GM23338 (cell line): ENCODE results near the gene PSMG4. TPM values are rescaled to one million over a fixed set of nuclear protein-coding genes. Genes with fewer than 3 reads are reported as not detected.

Experiments used
- ATAC-seq: fragments of 200-7000 bp; cut with Tn5 transposase; 3 replicates; pipeline ENCODE4 v1.9.1; 2020
- DNase-seq: peaks from one replicate; pipeline ENCODE4 v3.0.0-alpha.2; 2015; ENCODE audit warnings: low spot score
- H2AFZ ChIP-seq: fragments of 200-600 bp; sonication (generic); 2 replicates; pipeline ENCODE4 v1.8.0; 2016; ENCODE audit warnings: antibody characterized with exemption, mild to moderate bottlenecking, moderate library complexity
- H3F3A ChIP-seq: fragments of 200-600 bp; sonication (generic); replicated peaks from 2 replicates; pipeline ENCODE4 v1.8.0; 2017; ENCODE audit warnings: antibody characterized with exemption, mixed run types, low read depth
- H3K27ac ChIP-seq: fragments of 200-600 bp; sonication (generic); 2 replicates; pipeline ENCODE4 v1.6.1; 2016; ENCODE audit warnings: low read depth
- H3K27me3 ChIP-seq: fragments of 200-600 bp; sonication (generic); 2 replicates; pipeline ENCODE4 v1.8.0; 2016; ENCODE audit warnings: mild to moderate bottlenecking, mixed run types, moderate library complexity; ENCODE audit not compliant: insufficient read depth
- H3K36me3 ChIP-seq: fragments of 200-600 bp; sonication (generic); 2 replicates; pipeline ENCODE4 v1.8.0; 2016; ENCODE audit warnings: mild to moderate bottlenecking; ENCODE audit not compliant: insufficient read depth
- H3K4me1 ChIP-seq: fragments of 200-600 bp; sonication (generic); 2 replicates; pipeline ENCODE4 v1.8.0; 2016; ENCODE audit warnings: mild to moderate bottlenecking, moderate library complexity; ENCODE audit not compliant: insufficient read depth
- H3K4me2 ChIP-seq: fragments of 200-600 bp; sonication (generic); 2 replicates; pipeline ENCODE4 v1.7.1; 2017; ENCODE audit warnings: mixed run types
- H3K4me3 ChIP-seq: fragments of 200-600 bp; sonication (generic); 2 replicates; pipeline ENCODE4 v1.6.1; 2016; ENCODE audit warnings: mixed run types
- H3K79me2 ChIP-seq: fragments of 200-600 bp; sonication (generic); replicated peaks from 2 replicates; pipeline ENCODE4 v1.8.0; 2017; ENCODE audit warnings: mild to moderate bottlenecking; ENCODE audit not compliant: insufficient read depth
- H3K9me2 ChIP-seq: fragments of 200-600 bp; sonication (generic); 2 replicates; pipeline ENCODE4 v1.8.0; 2017; ENCODE audit not compliant: insufficient read depth
- H4K20me1 ChIP-seq: fragments of 200-600 bp; sonication (generic); replicated peaks from 2 replicates; pipeline ENCODE4 v1.8.0; 2017; ENCODE audit warnings: mild to moderate bottlenecking; ENCODE audit not compliant: insufficient read depth
- H3K27ac Mint-ChIP-seq: 2 replicates; pipeline ENCODE4 v1.8.0; 2020; ENCODE audit warnings: inconsistent platforms, mild to moderate bottlenecking, moderate library complexity, mixed read lengths
- H3K27me3 Mint-ChIP-seq: 3 replicates; pipeline ENCODE4 v1.8.0; 2022; ENCODE audit warnings: low read depth, mild to moderate bottlenecking, moderate library complexity, mixed read lengths, inconsistent platforms; ENCODE audit not compliant: insufficient read depth, poor library complexity
- H3K36me3 Mint-ChIP-seq: 3 replicates; pipeline ENCODE4 v1.8.0; 2021; ENCODE audit warnings: low read depth, mild to moderate bottlenecking, inconsistent platforms, moderate library complexity, mixed read lengths
- H3K4me1 Mint-ChIP-seq: 3 replicates; pipeline ENCODE4 v1.8.0; 2020; ENCODE audit warnings: mild to moderate bottlenecking, inconsistent platforms, mixed read lengths
- H3K4me3 Mint-ChIP-seq: 3 replicates; pipeline ENCODE4 v1.8.0; 2021; ENCODE audit warnings: moderate library complexity, mild to moderate bottlenecking, inconsistent platforms, mixed read lengths
- H3K9me3 Mint-ChIP-seq: 3 replicates; pipeline ENCODE4 v1.8.0; 2020; ENCODE audit warnings: moderate library complexity, mild to moderate bottlenecking, inconsistent platforms, mixed read lengths
- EZH2 ChIP-seq: fragments of 200-600 bp; sonication (generic); IDR thresholded peaks from one replicate; pipeline ENCODE4 v1.8.0; 2017; ENCODE audit warnings: antibody characterized with exemption, mild to moderate bottlenecking, low read depth; ENCODE audit not compliant: unreplicated experiment
- EZH2phosphoT487 ChIP-seq: fragments of 200-600 bp; sonication (generic); IDR thresholded peaks from one replicate; pipeline ENCODE4 v1.8.1; 2018; ENCODE audit warnings: antibody characterized with exemption; ENCODE audit not compliant: unreplicated experiment
- STAT1 ChIP-seq: IDR thresholded peaks from one replicate; pipeline ENCODE4 v1.6.1; 2016; ENCODE audit warnings: antibody characterized with exemption; ENCODE audit not compliant: unreplicated experiment
- ZNF331 ChIP-seq: fragments of 250-450 bp; sonication (Bioruptor Pico); IDR thresholded peaks from 2 replicates; pipeline ENCODE4 v1.5.0; 2020; ENCODE audit warnings: low read depth, mild to moderate bottlenecking, moderate library complexity
- polyA plus RNA-seq: library from polyadenylated mRNA; unstranded; fragments of >200 nt; fragmentation: Nextera tagmentation; extraction: Ambion mirVana; gene quantifications from 2 replicates; pipeline ENCODE4 v1.2.1, GENCODE V29; 2016
- total RNA-seq: library from RNA; depleted of rRNA; stranded (reverse); fragments of >200 nt; shearing (Covaris generic); gene quantifications from 2 replicates; pipeline ENCODE4 v1.2.3, GENCODE V29; 2014
- TF ChIP-seq, protein P1 (sequence below): IDR thresholded peaks from one replicate; pipeline ENCODE4 v1.6.1; 2018; ENCODE audit warnings: antibody characterized with exemption; ENCODE audit not compliant: unreplicated experiment
- TF ChIP-seq, protein P2 (sequence below): fragments of 250-450 bp; sonication (Bioruptor Pico); IDR thresholded peaks from 2 replicates; pipeline ENCODE4 v1.5.0; 2020; ENCODE audit warnings: mild to moderate bottlenecking, moderate library complexity
- TF ChIP-seq, protein P3 (sequence below): IDR thresholded peaks from 2 replicates; pipeline ENCODE4 v1.6.1; 2016; ENCODE audit warnings: antibody characterized with exemption

PSMG4 gene
- total and polyA plus RNA-seq, 2 experiments from 2014 or later, result 37.2 to 168 TPM

DNA sequence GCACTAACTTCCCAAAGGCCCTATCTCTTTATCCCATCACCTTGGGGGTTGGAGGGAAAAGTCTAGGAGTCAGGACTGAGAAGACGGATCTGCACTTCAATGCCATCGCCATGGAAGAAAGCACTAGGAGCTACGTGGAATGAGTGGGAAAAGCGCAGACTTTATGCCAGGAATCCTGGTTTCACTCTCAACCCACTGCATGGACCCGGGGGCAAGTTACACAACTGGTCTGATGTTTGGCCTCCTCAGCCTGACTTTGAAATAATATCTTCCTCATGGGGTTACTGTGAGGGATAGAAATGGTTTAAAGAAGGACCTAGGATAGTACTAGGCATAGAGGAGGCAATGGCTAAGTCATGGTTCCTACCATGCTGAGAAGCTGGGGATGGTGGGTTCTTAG, 13.5 kb upstream of the PSMG4 start:
- Histone ChIP-seq H3K4me2 (no peak overlapping the region), H3K36me3 (no peaks in the 10 kb centered on the region), H3K79me2 (no peaks in the 10 kb centered on the region), H3K27me3 (no peaks in the 10 kb centered on the region), H3K4me1 (peaks cover 9% of the 10 kb centered on the region; the same call in 1 of the 2 replicates), H3K27ac (no peak overlapping the region), H4K20me1 (no peaks in the 10 kb centered on the region), H3K9me2 (no peaks in the 10 kb centered on the region), H3K4me3 (no peak overlapping the region), H3F3A (0 out of 2 replicates have a peak, but pooled peaks cover 5% of the 10 kb centered on the region), H2AFZ (no peak overlapping the region)
- TF ChIP-seq EZH2phosphoT487 (no peak), STAT1 (no peak)
- TF ChIP-seq, protein P1, sequence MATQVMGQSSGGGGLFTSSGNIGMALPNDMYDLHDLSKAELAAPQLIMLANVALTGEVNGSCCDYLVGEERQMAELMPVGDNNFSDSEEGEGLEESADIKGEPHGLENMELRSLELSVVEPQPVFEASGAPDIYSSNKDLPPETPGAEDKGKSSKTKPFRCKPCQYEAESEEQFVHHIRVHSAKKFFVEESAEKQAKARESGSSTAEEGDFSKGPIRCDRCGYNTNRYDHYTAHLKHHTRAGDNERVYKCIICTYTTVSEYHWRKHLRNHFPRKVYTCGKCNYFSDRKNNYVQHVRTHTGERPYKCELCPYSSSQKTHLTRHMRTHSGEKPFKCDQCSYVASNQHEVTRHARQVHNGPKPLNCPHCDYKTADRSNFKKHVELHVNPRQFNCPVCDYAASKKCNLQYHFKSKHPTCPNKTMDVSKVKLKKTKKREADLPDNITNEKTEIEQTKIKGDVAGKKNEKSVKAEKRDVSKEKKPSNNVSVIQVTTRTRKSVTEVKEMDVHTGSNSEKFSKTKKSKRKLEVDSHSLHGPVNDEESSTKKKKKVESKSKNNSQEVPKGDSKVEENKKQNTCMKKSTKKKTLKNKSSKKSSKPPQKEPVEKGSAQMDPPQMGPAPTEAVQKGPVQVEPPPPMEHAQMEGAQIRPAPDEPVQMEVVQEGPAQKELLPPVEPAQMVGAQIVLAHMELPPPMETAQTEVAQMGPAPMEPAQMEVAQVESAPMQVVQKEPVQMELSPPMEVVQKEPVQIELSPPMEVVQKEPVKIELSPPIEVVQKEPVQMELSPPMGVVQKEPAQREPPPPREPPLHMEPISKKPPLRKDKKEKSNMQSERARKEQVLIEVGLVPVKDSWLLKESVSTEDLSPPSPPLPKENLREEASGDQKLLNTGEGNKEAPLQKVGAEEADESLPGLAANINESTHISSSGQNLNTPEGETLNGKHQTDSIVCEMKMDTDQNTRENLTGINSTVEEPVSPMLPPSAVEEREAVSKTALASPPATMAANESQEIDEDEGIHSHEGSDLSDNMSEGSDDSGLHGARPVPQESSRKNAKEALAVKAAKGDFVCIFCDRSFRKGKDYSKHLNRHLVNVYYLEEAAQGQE, result no peak
- peaks cover 4% of the 10 kb centered on the region for H3K27me3 Mint-ChIP-seq
- H3K36me3 Mint-ChIP-seq, result no peaks in the 10 kb centered on the region
- H3K9me3 Mint-ChIP-seq, result no peaks in the 10 kb centered on the region; the same call in 2 of the 3 replicates
- DNase-seq (no peak), ATAC-seq (no peak)
- H3K4me3 Mint-ChIP-seq, result no peak overlapping the region
- peaks cover 10% of the 10 kb centered on the region for H3K4me1 Mint-ChIP-seq
- no peak overlapping the region for H3K27ac Mint-ChIP-seq

DNA sequence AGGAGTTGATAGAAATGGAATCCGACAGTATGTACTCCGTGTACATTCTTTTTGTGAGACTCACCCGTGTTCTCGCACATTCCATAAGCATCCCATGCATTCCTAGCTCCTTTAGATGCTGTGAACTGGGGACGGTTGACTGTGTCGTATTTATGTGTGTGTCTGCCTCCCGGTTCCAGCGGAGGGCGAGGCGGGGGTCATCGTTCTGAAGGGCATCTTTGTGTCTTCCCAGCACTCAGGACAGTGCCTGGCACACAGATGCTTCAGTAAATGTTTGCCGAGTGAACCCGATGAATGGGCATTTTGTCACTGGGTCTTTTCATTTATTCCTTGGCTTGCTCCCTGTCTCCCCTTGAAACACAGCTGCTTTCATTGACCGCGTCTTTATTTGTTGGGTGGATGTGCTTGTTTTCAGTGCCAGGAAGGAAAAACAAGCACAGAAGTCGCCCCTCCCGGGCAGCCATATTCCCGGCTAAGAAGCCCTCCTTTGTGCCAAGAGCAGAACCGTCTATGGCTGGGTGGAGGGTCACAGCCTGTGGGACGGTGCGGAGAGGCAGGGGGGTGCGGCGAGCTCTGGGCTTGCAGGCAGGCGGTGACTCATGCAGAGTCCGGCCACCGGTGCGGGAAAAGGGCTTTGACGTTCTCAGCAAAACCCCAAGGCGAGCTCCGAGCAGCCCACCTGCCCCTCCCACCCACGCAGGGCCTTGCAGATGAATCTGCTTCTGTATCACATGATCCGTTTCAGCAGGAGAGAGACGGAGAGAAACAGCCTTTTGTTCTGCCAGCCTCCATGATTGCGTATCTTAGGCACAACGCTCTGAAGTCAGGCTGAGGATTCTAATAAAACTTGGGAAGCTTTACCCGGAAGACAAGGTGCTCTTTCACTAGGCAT, 11.2 kb upstream of the PSMG4 start:
- no peaks in the 10 kb centered on the region for H4K20me1 ChIP-seq
- 0 out of 2 replicates have a peak, but pooled peaks cover 7% of the 10 kb centered on the region for H3F3A ChIP-seq
- peak overlapping the region; percentile 76 for H3K27ac Mint-ChIP-seq
- H3K4me3 ChIP-seq, result 0 out of 2 replicates have a peak overlapping the region, but pooled peaks have one; percentile 20
- peaks cover 4% of the 10 kb centered on the region; the same call in 1 of the 3 replicates for H3K36me3 Mint-ChIP-seq
- H3K27ac ChIP-seq, result peak overlapping the region; percentile 50; the same call in 1 of the 2 replicates
- peaks cover 23% of the 10 kb centered on the region for H3K4me1 Mint-ChIP-seq
- peak; percentile 72 for ATAC-seq
- H3K36me3 ChIP-seq, result no peaks in the 10 kb centered on the region
- H3K79me2 ChIP-seq, result no peaks in the 10 kb centered on the region
- H2AFZ ChIP-seq, result peak overlapping the region; percentile 94
- H3K4me3 Mint-ChIP-seq, result no peak overlapping the region; the same call in 1 of the 3 replicates
- H3K27me3 Mint-ChIP-seq, result peaks cover 5% of the 10 kb centered on the region
- H3K9me2 ChIP-seq, result no peaks in the 10 kb centered on the region
- peak overlapping the region; percentile 64 for H3K4me2 ChIP-seq
- peaks cover 9% of the 10 kb centered on the region; the same call in 1 of the 2 replicates for H3K4me1 ChIP-seq
- H3K27me3 ChIP-seq, result no peaks in the 10 kb centered on the region
- no peaks in the 10 kb centered on the region; the same call in 2 of the 3 replicates for H3K9me3 Mint-ChIP-seq
- peak; percentile 64 for DNase-seq
- no peak for TF ChIP-seq EZH2phosphoT487
- TF ChIP-seq, protein P2, sequence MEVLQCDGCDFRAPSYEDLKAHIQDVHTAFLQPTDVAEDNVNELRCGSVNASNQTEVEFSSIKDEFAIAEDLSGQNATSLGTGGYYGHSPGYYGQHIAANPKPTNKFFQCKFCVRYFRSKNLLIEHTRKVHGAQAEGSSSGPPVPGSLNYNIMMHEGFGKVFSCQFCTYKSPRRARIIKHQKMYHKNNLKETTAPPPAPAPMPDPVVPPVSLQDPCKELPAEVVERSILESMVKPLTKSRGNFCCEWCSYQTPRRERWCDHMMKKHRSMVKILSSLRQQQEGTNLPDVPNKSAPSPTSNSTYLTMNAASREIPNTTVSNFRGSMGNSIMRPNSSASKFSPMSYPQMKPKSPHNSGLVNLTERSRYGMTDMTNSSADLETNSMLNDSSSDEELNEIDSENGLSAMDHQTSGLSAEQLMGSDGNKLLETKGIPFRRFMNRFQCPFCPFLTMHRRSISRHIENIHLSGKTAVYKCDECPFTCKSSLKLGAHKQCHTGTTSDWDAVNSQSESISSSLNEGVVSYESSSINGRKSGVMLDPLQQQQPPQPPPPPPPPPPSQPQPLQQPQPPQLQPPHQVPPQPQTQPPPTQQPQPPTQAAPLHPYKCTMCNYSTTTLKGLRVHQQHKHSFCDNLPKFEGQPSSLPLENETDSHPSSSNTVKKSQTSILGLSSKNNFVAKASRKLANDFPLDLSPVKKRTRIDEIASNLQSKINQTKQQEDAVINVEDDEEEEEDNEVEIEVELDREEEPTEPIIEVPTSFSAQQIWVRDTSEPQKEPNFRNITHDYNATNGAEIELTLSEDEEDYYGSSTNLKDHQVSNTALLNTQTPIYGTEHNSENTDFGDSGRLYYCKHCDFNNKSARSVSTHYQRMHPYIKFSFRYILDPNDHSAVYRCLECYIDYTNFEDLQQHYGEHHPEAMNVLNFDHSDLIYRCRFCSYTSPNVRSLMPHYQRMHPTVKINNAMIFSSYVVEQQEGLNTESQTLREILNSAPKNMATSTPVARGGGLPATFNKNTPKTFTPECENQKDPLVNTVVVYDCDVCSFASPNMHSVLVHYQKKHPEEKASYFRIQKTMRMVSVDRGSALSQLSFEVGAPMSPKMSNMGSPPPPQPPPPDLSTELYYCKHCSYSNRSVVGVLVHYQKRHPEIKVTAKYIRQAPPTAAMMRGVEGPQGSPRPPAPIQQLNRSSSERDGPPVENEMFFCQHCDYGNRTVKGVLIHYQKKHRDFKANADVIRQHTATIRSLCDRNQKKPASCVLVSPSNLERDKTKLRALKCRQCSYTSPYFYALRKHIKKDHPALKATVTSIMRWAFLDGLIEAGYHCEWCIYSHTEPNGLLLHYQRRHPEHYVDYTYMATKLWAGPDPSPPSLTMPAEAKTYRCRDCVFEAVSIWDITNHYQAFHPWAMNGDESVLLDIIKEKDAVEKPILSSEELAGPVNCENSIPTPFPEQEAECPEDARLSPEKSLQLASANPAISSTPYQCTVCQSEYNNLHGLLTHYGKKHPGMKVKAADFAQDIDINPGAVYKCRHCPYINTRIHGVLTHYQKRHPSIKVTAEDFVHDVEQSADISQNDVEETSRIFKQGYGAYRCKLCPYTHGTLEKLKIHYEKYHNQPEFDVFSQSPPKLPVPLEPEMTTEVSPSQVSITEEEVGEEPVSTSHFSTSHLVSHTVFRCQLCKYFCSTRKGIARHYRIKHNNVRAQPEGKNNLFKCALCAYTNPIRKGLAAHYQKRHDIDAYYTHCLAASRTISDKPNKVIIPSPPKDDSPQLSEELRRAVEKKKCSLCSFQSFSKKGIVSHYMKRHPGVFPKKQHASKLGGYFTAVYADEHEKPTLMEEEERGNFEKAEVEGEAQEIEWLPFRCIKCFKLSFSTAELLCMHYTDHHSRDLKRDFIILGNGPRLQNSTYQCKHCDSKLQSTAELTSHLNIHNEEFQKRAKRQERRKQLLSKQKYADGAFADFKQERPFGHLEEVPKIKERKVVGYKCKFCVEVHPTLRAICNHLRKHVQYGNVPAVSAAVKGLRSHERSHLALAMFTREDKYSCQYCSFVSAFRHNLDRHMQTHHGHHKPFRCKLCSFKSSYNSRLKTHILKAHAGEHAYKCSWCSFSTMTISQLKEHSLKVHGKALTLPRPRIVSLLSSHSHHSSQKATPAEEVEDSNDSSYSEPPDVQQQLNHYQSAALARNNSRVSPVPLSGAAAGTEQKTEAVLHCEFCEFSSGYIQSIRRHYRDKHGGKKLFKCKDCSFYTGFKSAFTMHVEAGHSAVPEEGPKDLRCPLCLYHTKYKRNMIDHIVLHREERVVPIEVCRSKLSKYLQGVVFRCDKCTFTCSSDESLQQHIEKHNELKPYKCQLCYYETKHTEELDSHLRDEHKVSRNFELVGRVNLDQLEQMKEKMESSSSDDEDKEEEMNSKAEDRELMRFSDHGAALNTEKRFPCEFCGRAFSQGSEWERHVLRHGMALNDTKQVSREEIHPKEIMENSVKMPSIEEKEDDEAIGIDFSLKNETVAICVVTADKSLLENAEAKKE, result no peak
- TF ChIP-seq ZNF331 (CRISPR knock-in tag), result no peak
- no peak for TF ChIP-seq EZH2
- TF ChIP-seq, protein P3, sequence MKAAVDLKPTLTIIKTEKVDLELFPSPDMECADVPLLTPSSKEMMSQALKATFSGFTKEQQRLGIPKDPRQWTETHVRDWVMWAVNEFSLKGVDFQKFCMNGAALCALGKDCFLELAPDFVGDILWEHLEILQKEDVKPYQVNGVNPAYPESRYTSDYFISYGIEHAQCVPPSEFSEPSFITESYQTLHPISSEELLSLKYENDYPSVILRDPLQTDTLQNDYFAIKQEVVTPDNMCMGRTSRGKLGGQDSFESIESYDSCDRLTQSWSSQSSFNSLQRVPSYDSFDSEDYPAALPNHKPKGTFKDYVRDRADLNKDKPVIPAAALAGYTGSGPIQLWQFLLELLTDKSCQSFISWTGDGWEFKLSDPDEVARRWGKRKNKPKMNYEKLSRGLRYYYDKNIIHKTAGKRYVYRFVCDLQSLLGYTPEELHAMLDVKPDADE, result no peak
